Esophagus squamous epithelium (tissue), 5 donors: ENCODE measurements around the gene COX5A. TPM values are rescaled to one million over a fixed set of nuclear protein-coding genes. Genes with fewer than 3 reads are reported as not detected.

Source experiments
- DNase-seq: peaks from one replicate; lab custom pipeline; 2025; lab: John Stamatoyannopoulos, UW
- H3K27ac ChIP-seq, 4 donors: fragments of 200-600 bp; sonication (generic); one replicate each; pipeline ENCODE4 v1.5.1; 2016 to 2019; ENCODE audit warnings: mild to moderate bottlenecking in 1 of 4
- H3K27me3 ChIP-seq, 4 donors: fragments of 200-600 bp; sonication (generic); 1 replicate in 3 of 4; 2 replicates in 1 of 4; pipeline versions ENCODE4 v1.5.1 to v1.6.0; 2017 to 2021; ENCODE audit warnings: antibody characterized with exemption in 1 of 4
- H3K36me3 ChIP-seq, 3 donors: fragments of 200-600 bp; sonication (generic); one replicate each; pipeline ENCODE4 v1.5.1; 2016 to 2019
- H3K4me1 ChIP-seq, 3 donors: fragments of 200-600 bp; sonication (generic); one replicate each; pipeline ENCODE4 v1.5.1; 2017 to 2019
- H3K4me3 ChIP-seq, 4 donors: fragments of 200-600 bp; sonication (generic); 1 replicate in 3 of 4; 2 replicates in 1 of 4; pipeline ENCODE4 v1.5.1; 2016 to 2019; ENCODE audit warnings: mild to moderate bottlenecking in 2 of 4, moderate library complexity in 1 of 4
- H3K9me3 ChIP-seq, 3 donors: fragments of 200-600 bp; sonication (generic); one replicate each; pipeline ENCODE4 v1.5.1; 2016 to 2019
- CTCF ChIP-seq, 6 experiments: fragments of 450-650 bp in 4 of 6; fragments of 200-600 bp in 2 of 6; sonication (generic) in 2 of 6; IDR thresholded peaks; one replicate each; pipeline ENCODE4 v1.5.1; 2016 to 2019; ENCODE audit warnings: antibody characterized with exemption in 6 of 6, mild to moderate bottlenecking in 4 of 6, moderate library complexity in 4 of 6
- POLR2A ChIP-seq, 4 donors: fragments of 450-650 bp; IDR thresholded peaks; one replicate each; pipeline ENCODE4 v1.6.1; 2017; ENCODE audit warnings: antibody characterized with exemption in 4 of 4, mild to moderate bottlenecking in 4 of 4, moderate library complexity in 3 of 4
- WGBS, 2 donors: methylation state at CpG; one replicate each; pipeline ENCODE4 v1.1.5; 2018; 5-methylcytosine and 5-hydroxymethylcytosine counted together
- intact Hi-C: fragments of 100-400 bp; cut with DNase I; formaldehyde crosslinking; loops from one replicate; pipeline ENCODE4 v1.15.0; 2022
- total RNA-seq, 4 donors: library from RNA; depleted of rRNA; stranded (reverse); fragments of >200 nt; gene quantifications; one replicate each; pipeline ENCODE4 v1.1.0, GENCODE V29; 2016
- donor health status: DM: yes; HTN: yes; CAD: no.

The COX5A gene
- total RNA-seq, 4 donors from 2014 or later: 110 to 197 (median 172) TPM

- H3K4me3 ChIP-seq: no peak overlapping the region
- WGBS, 2 donors: 41 to 59% methylated on average over 4 of the region's 4 CpGs
- no peaks in the 10 kb centered on the region for H3K27me3 ChIP-seq
- DNase-seq: no peak
- H3K27ac ChIP-seq: no peak overlapping the region
- H3K36me3 ChIP-seq: no peaks in the 10 kb centered on the region
- H3K9me3 ChIP-seq: no peaks in the 10 kb centered on the region
- intact Hi-C loops: no loop called here
- no peaks in the 10 kb centered on the region for H3K4me1 ChIP-seq
- TF ChIP-seq POLR2A (IDR thresholded peaks at IDR 0.05) (no peak), CTCF (IDR thresholded peaks at IDR 0.05) (no peak)
Observed at GRCh38 chr15:74977599-74977998, 39.7 kb upstream of the COX5A start.

GRCh38 chr15:74976159-74976558 is 38.3 kb upstream of the COX5A start:
- intact Hi-C loops: no loop called here
- Histone ChIP-seq H3K9me3 (no peaks in the 10 kb centered on the region), H3K4me3 (no peak overlapping the region), H3K4me1 (no peaks in the 10 kb centered on the region), H3K36me3 (no peaks in the 10 kb centered on the region), H3K27me3 (no peaks in the 10 kb centered on the region), H3K27ac (no peak overlapping the region)
- 78 to 85% methylated on average over 1 of the region's 1 CpG for WGBS, 2 donors
- DNase-seq: no peak
- no peak for TF ChIP-seq CTCF (IDR thresholded peaks at IDR 0.05)
- no peak for TF ChIP-seq POLR2A (IDR thresholded peaks at IDR 0.05)

GRCh38 chr15:74967670-74968069 is 29.8 kb upstream of the COX5A start:
- H3K4me3 ChIP-seq: no peak overlapping the region
- no peaks in the 10 kb centered on the region for H3K27me3 ChIP-seq
- H3K9me3 ChIP-seq: no peaks in the 10 kb centered on the region
- H3K4me1 ChIP-seq: no peaks in the 10 kb centered on the region
- intact Hi-C loops: no loop called here
- WGBS, 2 donors: 82 to 100% methylated on average over 5 of the region's 5 CpGs
- no peak for DNase-seq
- TF ChIP-seq CTCF (IDR thresholded peaks at IDR 0.05): no peak
- TF ChIP-seq POLR2A (IDR thresholded peaks at IDR 0.05): no peak
- H3K36me3 ChIP-seq: no peaks in the 10 kb centered on the region
- no peak overlapping the region for H3K27ac ChIP-seq

- WGBS, 2 donors: 9 to 21% methylated on average over 3 of the region's 3 CpGs
- Histone ChIP-seq H3K27ac (no peak overlapping the region), H3K9me3 (no peaks in the 10 kb centered on the region), H3K4me3 (no peak overlapping the region), H3K4me1 (peaks cover 0 to 3% (median 0%) of the 10 kb centered on the region in 3 donors), H3K27me3 (peaks cover 0 to 8% (median 0%) of the 10 kb centered on the region in 4 donors), H3K36me3 (no peaks in the 10 kb centered on the region)
- intact Hi-C loops: no loop called here
- DNase-seq: no peak
- TF ChIP-seq POLR2A (IDR thresholded peaks at IDR 0.05): no peak
- TF ChIP-seq CTCF (IDR thresholded peaks at IDR 0.05): no peak
Observed at GRCh38 chr15:74964794-74965193, 26.9 kb upstream of the COX5A start.

- Histone ChIP-seq H3K4me1 (peaks cover 7 to 19% (median 11%) of the 10 kb centered on the region in 3 donors), H3K27me3 (peaks cover 0 to 24% (median 0%) of the 10 kb centered on the region in 4 donors), H3K27ac (no peak overlapping the region), H3K9me3 (no peaks in the 10 kb centered on the region), H3K36me3 (no peaks in the 10 kb centered on the region), H3K4me3 (no peak overlapping the region)
- no peak for DNase-seq
- TF ChIP-seq POLR2A (IDR thresholded peaks at IDR 0.05) (no peak), CTCF (IDR thresholded peaks at IDR 0.05) (no peak)
- WGBS, 2 donors: 77 to 85% methylated on average over 4 of the region's 4 CpGs
- intact Hi-C loops: no loop called here
Observed at GRCh38 chr15:74963213-74963612, 25.3 kb upstream of the COX5A start.
